ENCODE results near the gene CACNA2D2. TPM values are rescaled to one million over a fixed set of nuclear protein-coding genes. Genes with fewer than 3 reads are reported as not detected.

The CACNA2D2 gene
- total and polyA plus RNA-seq, 2 of the 4 experiments (the other 2 are of a cell fraction) = 0.15 TPM; not detected in 1

DNA sequence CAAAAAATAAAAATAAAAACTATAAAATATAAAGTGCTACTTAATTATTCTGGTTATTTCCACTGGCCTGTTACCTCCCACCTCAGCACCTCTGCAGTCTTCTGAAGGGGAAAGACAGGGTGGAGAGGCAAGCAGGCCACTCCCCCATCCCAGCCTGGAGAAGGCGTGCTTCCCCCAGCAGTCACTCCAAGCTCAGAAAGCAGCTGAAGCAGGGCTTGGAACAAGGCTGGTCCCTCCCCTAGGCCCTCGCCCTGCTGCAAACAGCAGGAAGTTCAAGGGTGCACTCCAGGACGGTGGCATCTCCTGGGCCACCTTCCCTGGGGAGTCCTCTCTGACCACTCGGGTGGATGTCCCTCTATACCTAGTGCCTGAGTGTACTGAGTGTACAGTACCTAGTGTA is 21.4 kb downstream of the CACNA2D2 start:
- in situ Hi-C loops (cut with MboI; ENCODE audit: low sequenced_read_pairs) (no loop called here), intact Hi-C loops (cut with micrococcal nuclease) (no loop called here), dilution Hi-C loops (cut with HindIII; ENCODE audit: low sequenced_read_pairs, unreplicated experiment) (no loop called here)
- H3K9me1 ChIP-seq (ENCODE audit: insufficient read depth, low read length) = no peaks in the 10 kb centered on the region
- no peak overlapping the region for H4K5ac ChIP-seq (ENCODE audit: low read depth, low read length)
- TF ChIP-seq MXI1 (IDR thresholded peaks at IDR 0.05; ENCODE audit: borderline replicate concordance, low read depth, low read length) (no peak), CEBPB (IDR thresholded peaks at IDR 0.05; ENCODE audit: low read depth, low read length) (no peak), CHD1 (IDR thresholded peaks at IDR 0.05; ENCODE audit: low read depth, low read length) (no peak), BHLHE40 (IDR thresholded peaks at IDR 0.05; ENCODE audit: low read depth, low read length) (no peak), SMC3 (IDR thresholded peaks at IDR 0.05; ENCODE audit: low read depth, low read length) (no peak), RFX5 (IDR thresholded peaks at IDR 0.05; ENCODE audit: low read depth, low read length) (no peak)
- TF ChIP-seq, protein P1, sequence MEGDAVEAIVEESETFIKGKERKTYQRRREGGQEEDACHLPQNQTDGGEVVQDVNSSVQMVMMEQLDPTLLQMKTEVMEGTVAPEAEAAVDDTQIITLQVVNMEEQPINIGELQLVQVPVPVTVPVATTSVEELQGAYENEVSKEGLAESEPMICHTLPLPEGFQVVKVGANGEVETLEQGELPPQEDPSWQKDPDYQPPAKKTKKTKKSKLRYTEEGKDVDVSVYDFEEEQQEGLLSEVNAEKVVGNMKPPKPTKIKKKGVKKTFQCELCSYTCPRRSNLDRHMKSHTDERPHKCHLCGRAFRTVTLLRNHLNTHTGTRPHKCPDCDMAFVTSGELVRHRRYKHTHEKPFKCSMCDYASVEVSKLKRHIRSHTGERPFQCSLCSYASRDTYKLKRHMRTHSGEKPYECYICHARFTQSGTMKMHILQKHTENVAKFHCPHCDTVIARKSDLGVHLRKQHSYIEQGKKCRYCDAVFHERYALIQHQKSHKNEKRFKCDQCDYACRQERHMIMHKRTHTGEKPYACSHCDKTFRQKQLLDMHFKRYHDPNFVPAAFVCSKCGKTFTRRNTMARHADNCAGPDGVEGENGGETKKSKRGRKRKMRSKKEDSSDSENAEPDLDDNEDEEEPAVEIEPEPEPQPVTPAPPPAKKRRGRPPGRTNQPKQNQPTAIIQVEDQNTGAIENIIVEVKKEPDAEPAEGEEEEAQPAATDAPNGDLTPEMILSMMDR (conservative IDR thresholded peaks at IDR 0.05; ENCODE audit: low read depth, low read length) = no peak
- H2AK9ac ChIP-seq (replicated peaks; ENCODE audit: low read depth, low read length, poor library complexity) = no peak overlapping the region
- H3K4me1 ChIP-seq (ENCODE audit: control insufficient read depth, insufficient read depth, low read length) = no peaks in the 10 kb centered on the region
- H3K27ac ChIP-seq (ENCODE audit: insufficient read depth, low read length) = no peak overlapping the region
- no peak overlapping the region for H3K23ac ChIP-seq (ENCODE audit: low read depth, low read length)
- H3K27me3 ChIP-seq (ENCODE audit: control insufficient read depth, insufficient read depth, low read length) = peaks cover 34% of the 10 kb centered on the region
- H2BK120ac ChIP-seq (ENCODE audit: low read depth, low read length) = no peak overlapping the region
- CTCF ChIA-PET = no interaction called here
- no peak for DNase-seq
- no peak overlapping the region for H3K56ac ChIP-seq (ENCODE audit: extremely low read depth, insufficient read depth, low read length)
- H3K14ac ChIP-seq (replicated peaks; ENCODE audit: low read depth, low read length) = no peak overlapping the region
- no peak overlapping the region for H2AK5ac ChIP-seq (ENCODE audit: low read depth, low read length)
- POLR2A ChIA-PET (ENCODE audit: unreplicated experiment) = no interaction called here
- no peak overlapping the region for H3K4ac ChIP-seq (ENCODE audit: low read depth, low read length)
- H4K8ac ChIP-seq (ENCODE audit: low read depth in 2 of 2, low read length in 2 of 2) = no peak overlapping the region
- BruUV-seq (replicated peaks) = no TSS peak
- no peak for ATAC-seq (ENCODE audit: low read depth)
- no peak overlapping the region for H2BK5ac ChIP-seq (ENCODE audit: low read depth, low read length, poor library complexity, severe bottlenecking)
- H2BK20ac ChIP-seq (ENCODE audit: low read depth, low read length) = no peak overlapping the region
- WGBS, 2 experiments (ENCODE audit: extremely low coverage in 2 of 2, insufficient read length in 1 of 2) = 20% methylated on average over 1 of the region's 4 CpGs; no CpG with 5 or more reads in 1 of the 2 experiments
- H3K79me1 ChIP-seq (ENCODE audit: low read depth in 1 of 2, low read length in 2 of 2) = no peaks in the 10 kb centered on the region
- H2BK15ac ChIP-seq (ENCODE audit: low read depth, low read length) = no peak overlapping the region
- no peak overlapping the region for H4K91ac ChIP-seq (ENCODE audit: insufficient read depth, low read depth, low read length)
- no peaks in the 10 kb centered on the region for H3K9me3 ChIP-seq (ENCODE audit: control insufficient read depth, insufficient read depth, low read length)
- no peak overlapping the region for H3K9ac ChIP-seq (ENCODE audit: low read depth, low read length)
- H3K4me2 ChIP-seq (ENCODE audit: low read depth, low read length) = no peak overlapping the region
- H2AFZ ChIP-seq (replicated peaks; ENCODE audit: low read length, poor library complexity) = no peak overlapping the region
- H4K20me1 ChIP-seq (ENCODE audit: insufficient read depth, low read length) = no peaks in the 10 kb centered on the region
- H3K18ac ChIP-seq (ENCODE audit: low read depth, low read length) = no peak overlapping the region
- H3K4me3 ChIP-seq (ENCODE audit: insufficient read depth, low read depth, low read length) = no peak overlapping the region
- no peaks in the 10 kb centered on the region for H3K36me3 ChIP-seq (ENCODE audit: control insufficient read depth, insufficient read depth, low read length)
